Measurements from ENCODE around the gene BRCA1.

BRCA1 gene

DNA sequence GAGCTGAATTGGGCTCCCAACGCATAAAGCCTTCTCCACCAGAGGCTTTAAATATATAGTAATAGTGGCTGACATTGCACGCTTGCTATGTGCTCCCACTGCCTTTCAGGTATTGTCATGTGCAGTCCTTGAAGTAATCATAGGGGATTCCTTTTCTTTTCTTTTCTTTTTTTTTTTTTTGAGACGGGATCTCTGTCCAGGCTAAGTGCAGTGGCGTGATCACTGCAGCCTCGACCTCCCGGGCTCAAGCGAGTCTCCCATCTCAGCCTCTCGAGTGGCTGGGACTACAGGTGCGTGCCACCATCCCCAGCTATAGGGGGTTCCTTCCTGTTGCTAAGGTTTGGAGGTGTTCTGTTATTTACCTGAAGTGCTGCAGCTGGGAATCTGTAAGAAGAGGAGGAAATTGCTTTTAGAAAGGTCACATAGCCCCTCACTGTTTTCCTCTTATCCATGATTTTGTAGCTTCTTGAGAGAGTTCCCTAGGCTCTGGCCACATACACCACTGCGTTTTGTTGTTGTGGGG is 126.1 kb downstream of the BRCA1 start:
- DNase-seq = no peak

DNA sequence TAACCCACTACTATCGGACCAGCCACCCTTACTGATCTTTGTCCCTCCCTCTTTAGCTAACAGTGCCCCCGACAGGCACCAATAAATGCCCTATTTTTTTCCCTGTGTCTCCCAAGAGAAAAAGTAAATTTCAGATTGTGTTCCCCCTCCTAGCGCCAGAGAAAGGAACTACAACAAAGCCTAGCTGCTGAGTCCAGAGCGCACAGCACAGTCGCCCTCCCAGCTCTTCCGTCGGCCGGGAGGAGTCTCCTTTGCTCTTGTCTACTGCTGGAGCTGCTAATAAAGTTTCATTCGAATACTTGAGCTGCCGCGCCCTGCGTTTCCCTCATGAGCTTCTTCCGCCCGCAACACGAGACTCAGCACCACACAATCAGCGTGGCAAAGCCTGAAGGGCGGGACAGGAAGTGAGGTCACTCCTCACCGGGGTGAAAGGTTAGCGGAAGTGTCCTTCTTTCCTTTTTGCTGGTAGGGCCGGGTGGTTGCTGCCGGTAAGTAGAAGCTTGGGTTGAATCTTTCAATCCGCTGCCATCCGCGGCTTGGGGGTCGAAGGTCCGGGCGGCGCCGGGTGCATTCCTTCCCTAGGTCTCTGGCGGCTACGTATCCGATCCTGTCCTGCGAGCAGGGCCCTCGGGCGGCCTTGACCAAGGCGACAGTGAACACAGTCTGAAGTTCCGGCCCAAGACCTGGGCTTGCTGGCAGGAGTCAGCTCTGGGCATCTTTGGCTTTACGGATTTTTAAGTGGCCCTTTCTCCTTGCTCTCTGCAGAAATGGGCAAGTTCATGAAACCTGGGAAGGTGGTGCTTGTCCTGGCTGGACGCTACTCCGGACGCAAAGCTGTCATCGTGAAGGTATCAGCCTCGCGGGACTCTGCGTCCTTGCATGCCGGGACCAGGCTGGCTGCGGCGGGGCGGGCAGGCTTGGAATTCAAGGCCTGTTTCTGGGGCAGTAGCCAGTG is 126.9 kb downstream of the BRCA1 start, which contains the start of gene RPL27:
TSS of gene RPL27 (plus strand) at position 436 of the 955 bp plus-strand sequence. CDS start at position 768, 332 bp downstream.
- DNase-seq = peak; percentile 100

DNA sequence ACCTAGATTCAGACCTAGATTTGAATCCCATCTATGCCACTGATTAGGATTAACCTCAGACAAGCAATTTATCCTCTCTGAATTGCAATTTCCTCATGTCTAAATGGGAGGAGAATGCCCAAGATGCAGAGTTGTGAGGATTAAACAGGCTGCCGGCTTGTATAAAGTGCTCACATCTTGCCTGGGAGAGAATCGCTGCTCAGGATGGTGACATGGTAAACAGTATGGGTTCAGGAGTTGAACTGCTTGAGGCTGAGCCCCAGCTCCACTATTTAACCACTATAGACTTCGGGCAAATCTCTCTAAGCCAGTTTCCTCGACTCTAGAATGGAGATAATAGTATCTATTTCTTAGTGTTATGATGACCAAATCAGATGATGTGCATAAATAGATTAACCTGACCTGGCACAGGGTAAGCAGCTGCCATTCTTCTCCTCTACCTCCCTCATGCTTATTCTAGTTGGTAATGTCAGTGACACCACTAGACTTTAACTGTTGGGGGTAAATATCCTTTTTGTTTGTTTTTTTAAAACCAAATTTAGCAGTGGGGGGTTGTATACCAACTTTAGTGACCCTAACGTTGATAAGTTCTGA is 127.7 kb downstream of the BRCA1 start:
- no peak for DNase-seq

All from eye (tissue), 1 donor.